OCI-LY3 (cell line): ENCODE data around the gene COL6A3.

Experiments
- CTCF ChIP-seq: fragments of 200-600, 300-600 bp; sonication (generic); IDR thresholded peaks from 2 replicates; pipeline ENCODE4 v1.5.1; 2014; ENCODE audit warnings: antibody characterized with exemption, low read length, low read depth
- EZH2phosphoT487 ChIP-seq: fragments of 200-600 bp; shearing (Covaris generic); IDR thresholded peaks from 2 replicates; pipeline ENCODE4 v1.6.1; 2018; ENCODE audit warnings: antibody characterized with exemption, mixed run types, low read depth

GRCh38 chr2:237314681-237315080, 99.3 kb downstream of the COL6A3 start:
- TF ChIP-seq CTCF (no peak), EZH2phosphoT487 (no peak)
